Measurements from ENCODE around the gene NPR2.
A peak's percentile ranks its signal among the peaks of the same experiment; 100 is the strongest.

The NPR2 gene

GRCh38 chr9:35766997-35767396 lies 24.4 kb upstream of the NPR2 start:
- no peak for DNase-seq

- no peak for DNase-seq
Measured at GRCh38 chr9:35767458-35767857, 23.9 kb upstream of the NPR2 start.

DNA sequence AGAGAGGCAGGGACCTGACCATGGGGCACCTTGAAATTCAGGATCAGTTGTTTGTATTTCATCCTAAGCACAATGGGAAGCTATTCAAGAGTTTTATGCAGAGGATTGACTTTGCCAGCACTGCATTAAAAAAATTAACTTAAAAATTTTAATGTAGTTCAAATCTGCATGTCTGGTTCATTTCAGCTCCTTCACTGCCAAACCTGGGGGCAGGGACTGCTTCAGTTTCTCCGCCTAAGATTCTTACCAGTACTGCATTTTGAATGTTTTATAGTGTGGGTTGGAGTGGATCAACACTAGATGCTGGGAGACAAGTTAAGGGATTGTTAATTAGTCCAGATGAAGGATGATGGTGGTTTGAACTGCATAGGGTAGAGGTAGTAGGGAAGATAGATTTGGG lies 21.6 kb upstream of the NPR2 start:
- no peak for DNase-seq

- DNase-seq, result no peak
Measured at GRCh38 chr9:35771075-35771433, 20.3 kb upstream of the NPR2 start.

GRCh38 chr9:35771534-35771933 lies 19.9 kb upstream of the NPR2 start:
- DNase-seq, result no peak

- no peak for DNase-seq
Measured at GRCh38 chr9:35771943-35772342, 19.4 kb upstream of the NPR2 start.

GRCh38 chr9:35774907-35775635 lies 16.3 kb upstream of the NPR2 start:
- DNase-seq, result no peak

- no peak for DNase-seq
Measured at GRCh38 chr9:35776018-35776417, 15.4 kb upstream of the NPR2 start.

GRCh38 chr9:35778496-35778895 lies 12.9 kb upstream of the NPR2 start:
- DNase-seq, result no peak

DNA sequence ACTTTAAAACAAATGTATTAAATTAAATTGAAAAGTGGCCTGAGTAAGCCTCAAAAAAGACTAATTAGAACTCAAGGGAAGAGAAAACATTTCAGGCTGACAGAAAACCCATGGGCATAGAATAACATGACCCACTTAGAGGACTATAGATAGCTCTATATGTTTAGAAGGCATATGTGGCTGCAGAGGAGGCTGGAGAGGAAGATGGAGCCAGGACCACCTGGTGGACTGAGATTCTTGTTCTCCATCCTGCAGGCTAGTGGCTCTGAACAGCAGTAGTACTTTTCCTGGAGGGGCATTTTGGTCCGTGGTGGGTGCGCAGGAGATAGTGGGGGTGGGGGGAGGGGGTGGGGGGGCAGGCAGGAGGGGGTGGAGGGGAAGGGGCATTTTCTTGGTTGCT lies 10.3 kb upstream of the NPR2 start:
- DNase-seq, result no peak

- no peak for DNase-seq
Measured at GRCh38 chr9:35783418-35783817, 8.0 kb upstream of the NPR2 start.

- no peak for DNase-seq
Measured at GRCh38 chr9:35789541-35789940, 1.9 kb upstream of the NPR2 start.

DNA sequence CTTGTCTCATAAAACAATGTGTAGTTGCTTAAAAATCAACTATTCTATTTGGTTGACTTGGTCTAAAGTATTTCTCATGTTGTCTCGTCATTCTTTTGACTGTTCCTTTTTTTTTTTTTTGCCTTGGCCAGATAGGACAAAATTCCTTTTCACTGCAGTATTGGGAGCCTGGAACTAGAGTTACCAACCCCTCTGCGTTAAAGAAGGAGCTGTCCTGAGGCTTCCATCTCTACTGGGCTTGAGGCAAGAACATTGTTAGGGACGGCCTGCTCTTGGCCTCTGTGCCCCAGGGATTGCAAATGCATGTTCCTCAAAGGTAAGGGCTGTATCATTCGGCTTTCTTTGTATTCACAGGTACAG lies 1.4 kb upstream of the NPR2 start:
- no peak for DNase-seq

DNA sequence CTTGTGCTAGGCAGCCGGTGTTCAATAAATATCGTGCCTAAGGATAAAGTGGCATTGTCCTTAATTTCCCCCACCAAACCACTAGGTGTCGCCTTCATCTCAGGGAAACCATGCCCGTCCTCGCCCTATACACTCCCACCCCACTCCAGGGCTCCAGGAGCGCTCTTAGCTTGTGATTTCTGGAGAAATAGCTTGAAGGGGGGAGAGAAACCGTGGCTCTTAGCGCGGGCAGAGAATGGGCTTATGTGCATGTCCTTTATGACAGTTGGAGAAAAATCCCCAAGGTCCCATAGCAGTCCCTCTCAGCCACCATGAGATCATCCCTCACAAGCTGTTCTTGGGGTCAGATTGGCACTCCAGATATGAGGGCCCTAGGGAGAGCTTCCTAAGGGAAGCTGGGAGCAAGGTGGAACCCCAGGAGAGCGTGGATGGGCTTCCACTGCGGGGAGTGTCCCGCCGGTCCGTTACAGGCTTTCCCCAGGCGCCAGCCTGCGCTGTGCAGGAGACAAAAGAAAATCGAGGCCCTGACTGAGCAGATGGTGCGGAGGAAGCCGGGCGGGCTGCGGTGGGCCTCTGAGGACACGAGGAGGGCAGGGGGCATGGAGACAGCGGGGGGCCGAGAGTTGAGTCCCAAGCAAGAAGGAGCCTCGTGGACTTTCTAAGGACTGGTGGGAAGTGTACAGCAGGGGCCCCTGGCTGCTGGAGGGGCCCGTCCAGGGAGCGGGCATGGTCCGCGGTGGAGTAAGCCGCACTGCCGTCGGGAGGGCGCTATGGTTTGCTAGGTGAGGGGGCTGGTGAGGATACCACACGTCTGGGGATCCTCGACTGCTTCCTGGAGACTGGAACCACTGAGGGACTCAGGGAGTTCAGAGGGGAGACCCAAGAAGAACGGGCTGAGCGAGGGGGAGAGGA lies 750 bp upstream of the NPR2 start:
- DNase-seq, result peak; percentile 45

- DNase-seq, result no peak
Measured at GRCh38 chr9:35792024-35792813, 828 bp downstream of the NPR2 start.

- DNase-seq, result no peak
Measured at GRCh38 chr9:35792826-35793225, 1.4 kb downstream of the NPR2 start.

GRCh38 chr9:35793461-35793860 lies 2.1 kb downstream of the NPR2 start:
- no peak for DNase-seq

- DNase-seq, result no peak
Measured at GRCh38 chr9:35795695-35796094, 4.3 kb downstream of the NPR2 start.

GRCh38 chr9:35797311-35798109 lies 6.1 kb downstream of the NPR2 start:
- DNase-seq, result no peak

DNA sequence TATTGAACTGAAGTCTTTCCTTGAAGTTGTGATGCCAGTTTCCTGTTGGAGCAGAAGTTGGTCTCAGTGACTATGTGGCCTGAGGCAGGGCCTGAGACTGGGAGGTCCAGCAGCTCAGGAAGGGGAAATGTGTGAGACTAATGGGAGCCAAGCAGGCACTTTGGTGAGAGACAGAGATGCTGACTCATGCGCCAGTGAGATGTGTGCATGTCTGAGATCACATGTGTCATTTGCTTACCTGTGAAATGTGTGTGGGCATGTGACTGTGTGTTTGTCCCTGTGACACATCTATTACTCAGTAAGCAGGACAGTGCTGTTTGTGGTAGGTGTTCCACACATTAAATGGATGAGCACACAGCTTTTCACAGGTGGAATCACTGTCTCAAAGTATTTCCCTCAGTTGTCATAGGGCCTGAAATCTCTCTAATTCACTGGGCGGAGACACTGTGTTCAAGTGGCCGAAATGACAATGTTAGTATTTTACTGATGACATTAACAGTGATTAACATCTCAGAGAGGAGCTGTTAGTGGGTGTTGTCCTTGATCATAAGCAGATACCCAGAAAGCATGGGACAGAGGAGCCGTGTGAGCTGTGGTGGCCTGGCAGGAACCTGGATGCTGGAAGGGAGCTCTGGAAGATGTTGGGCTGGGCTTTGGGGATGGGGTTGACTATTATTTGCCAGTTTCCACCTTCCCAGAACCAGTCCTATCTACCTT lies 7.4 kb downstream of the NPR2 start:
- peak; percentile 70 for DNase-seq

DNA sequence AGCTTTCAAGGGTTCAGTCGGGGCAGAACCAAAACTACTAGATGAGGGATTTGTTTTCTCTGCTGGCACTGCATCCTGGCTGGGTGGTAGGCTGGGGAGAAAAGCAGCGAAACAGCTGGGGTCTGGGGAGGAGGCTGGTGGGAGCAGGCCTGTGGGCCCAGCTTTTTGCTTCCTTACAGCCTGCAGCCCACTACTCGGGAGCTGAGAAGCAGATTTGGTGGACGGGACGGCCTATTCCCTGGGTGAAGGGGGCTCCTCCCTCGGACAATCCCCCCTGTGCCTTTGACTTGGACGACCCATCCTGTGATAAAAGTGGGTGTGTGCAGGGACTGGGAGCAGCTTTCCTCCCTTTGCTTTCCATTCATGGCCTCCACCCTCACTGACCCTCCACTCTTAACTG lies 9.1 kb downstream of the NPR2 start:
- DNase-seq, result no peak

All from stimulated activated CD4-positive, alpha-beta T cell treated with anti-CD3 and anti-CD28 coated beads, Interleukin-1b, Interleukin-23, amount 100 ng/mL, for 48 hours (primary cell).